HepG2 (cell line): ENCODE measurements around the gene PLCL2. TPM values are rescaled to one million over a fixed set of nuclear protein-coding genes. Genes with fewer than 3 reads are reported as not detected.

Source experiments
- ATAC-seq: fragments of 200-7000 bp; cut with Tn5 transposase; 3 replicates; pipeline ENCODE4 v1.9.1; 2020; ENCODE audit warnings: mild to moderate bottlenecking, moderate library complexity
- BruUV-seq: library from RNA; stranded (reverse); fragments of 400-500 nt; replicated peaks from 2 replicates; lab custom pipeline; 2021; lab: Mats Ljungman, UMichigan
- CTCF ChIA-PET: fragments of 300-600 bp; formaldehyde crosslinking; extraction: SDS; loops from one replicate; lab custom pipeline; 2021; ENCODE audit warnings: low total read pairs, inconsistent platforms, low intra/inter-chr PET ratio; lab: Yijun Ruan, JAX
- POLR2A ChIA-PET: fragments of 350-600 bp; sonication (Branson Sonifier 250); formaldehyde crosslinking; loops from one replicate; lab custom pipeline; 2020; ENCODE audit warnings: antibody characterized with exemption, inconsistent platforms; lab: Yijun Ruan, JAX
- DNase-seq: peaks from one replicate; pipeline ENCODE4 v3.0.0-alpha.2; 2015; ENCODE audit warnings: low spot score
- FAIRE-seq: peaks from 3 replicates; lab custom pipeline; 2011; peaks lifted over from hg19 to GRCh38; lab: Jason Lieb, UNC
- H2AFZ ChIP-seq: one replicate; pipeline ENCODE4 v1.6.1; 2011; ENCODE audit warnings: low read length, inconsistent platforms
- H3K27ac ChIP-seq: fragments of 300-600 bp; 3 replicates; pipeline ENCODE4 v1.8.0; 2011; ENCODE audit warnings: mixed run types, mild to moderate bottlenecking, mixed read lengths, low read length, inconsistent platforms; ENCODE audit not compliant: insufficient read depth; ENCODE audit errors: extremely low read length
- H3K27me3 ChIP-seq, 2 experiments: fragments of 200-600 bp in 1 of 2; 2 replicates in 1 of 2; 3 replicates in 1 of 2; pipeline versions ENCODE4 v1.6.0 to v1.8.0; 2011; ENCODE audit warnings: low read length in 2 of 2, mild to moderate bottlenecking in 2 of 2, moderate library complexity in 2 of 2, inconsistent platforms in 1 of 2; ENCODE audit not compliant: insufficient read depth in 2 of 2, control insufficient read depth in 1 of 2
- H3K36me3 ChIP-seq, 2 experiments: fragments of 200-600 bp in 1 of 2; replicated peaks in 1 of 2; 2 replicates in 1 of 2; 3 replicates in 1 of 2; pipeline versions ENCODE4 v1.5.1 to v1.8.0; 2011; ENCODE audit warnings: low read length in 2 of 2, inconsistent platforms in 1 of 2; ENCODE audit not compliant: insufficient read depth in 2 of 2, control insufficient read depth in 1 of 2
- H3K4me1 ChIP-seq: 2 replicates; pipeline ENCODE4 v1.5.1; 2012; ENCODE audit warnings: low read length, inconsistent platforms; ENCODE audit not compliant: insufficient read depth
- H3K4me2 ChIP-seq: 2 replicates; pipeline ENCODE4 v1.6.0; 2011; ENCODE audit warnings: low read depth, low read length, inconsistent platforms
- H3K4me3 ChIP-seq, 3 experiments: fragments of 200-600 bp in 1 of 3; sonication (generic), shearing (Covaris generic) in 1 of 3; replicated peaks in 1 of 3; 2 replicates each; pipeline ENCODE4 v1.5.1; 2011 to 2016; ENCODE audit warnings: low read length in 3 of 3, inconsistent platforms in 2 of 3, low read depth in 2 of 3, mild to moderate bottlenecking in 2 of 3, control low read depth in 1 of 3, mixed read lengths in 1 of 3; ENCODE audit not compliant: insufficient read depth in 1 of 3
- H3K79me2 ChIP-seq: one replicate; pipeline ENCODE4 v1.6.1; 2011; ENCODE audit warnings: low read length, inconsistent platforms; ENCODE audit not compliant: insufficient read depth
- H3K9ac ChIP-seq: 2 replicates; pipeline ENCODE4 v1.6.0; 2011; ENCODE audit warnings: mild to moderate bottlenecking, low read depth, low read length, inconsistent platforms; ENCODE audit not compliant: insufficient read depth
- H3K9me3 ChIP-seq: 2 replicates; pipeline ENCODE4 v1.5.1; 2012; ENCODE audit warnings: mild to moderate bottlenecking, low read length
- H4K20me1 ChIP-seq: 2 replicates; pipeline ENCODE4 v1.6.0; 2011; ENCODE audit warnings: inconsistent platforms, mild to moderate bottlenecking, low read length, moderate library complexity; ENCODE audit not compliant: insufficient read depth
- ELF4 ChIP-seq: sonication (generic); formaldehyde crosslinking; IDR thresholded peaks from 2 replicates; pipeline ENCODE4 v1.5.0; 2020; ENCODE audit warnings: missing genetic modification reagents, mild to moderate bottlenecking, moderate library complexity, borderline replicate concordance
- HNRNPUL1 ChIP-seq: fragments of 200-400 bp; formaldehyde crosslinking; IDR thresholded peaks from 2 replicates; pipeline ENCODE4 v1.6.1; 2017; ENCODE audit warnings: low read depth, mild to moderate bottlenecking, low read length, moderate library complexity
- IRF9 ChIP-seq: sonication (generic); formaldehyde crosslinking; IDR thresholded peaks from 2 replicates; pipeline ENCODE4 v1.8.0; 2022; ENCODE audit warnings: missing genetic modification reagents, mild to moderate bottlenecking, borderline replicate concordance
- MEF2D ChIP-seq: sonication (generic); formaldehyde crosslinking; IDR thresholded peaks from 2 replicates; pipeline ENCODE4 v1.5.1; 2020; ENCODE audit warnings: mild to moderate bottlenecking, missing genetic modification reagents
- NCOR1 ChIP-seq: fragments of 200-600 bp; sonication (generic); IDR thresholded peaks from 2 replicates; pipeline ENCODE4 v1.7.0; 2017; ENCODE audit warnings: antibody characterized with exemption, low read length, borderline replicate concordance
- SP1 ChIP-seq, 2 experiments: fragments of 450-650 bp in 1 of 2; sonication (generic) in 1 of 2; formaldehyde crosslinking in 1 of 2; IDR thresholded peaks; 2 replicates each; pipeline versions ENCODE4 v1.4.0 to v1.6.1; 2016 to 2020; ENCODE audit warnings: missing genetic modification reagents in 1 of 2
- TCF7 ChIP-seq: sonication (generic); IDR thresholded peaks from 2 replicates; pipeline ENCODE4 v1.6.1; 2016; ENCODE audit warnings: antibody characterized with exemption, low read depth
- TOPORS ChIP-seq: sonication (generic); formaldehyde crosslinking; IDR thresholded peaks from 2 replicates; pipeline ENCODE4 v1.8.0; 2023; ENCODE audit warnings: mild to moderate bottlenecking, missing genetic modification reagents
- ZNF138 ChIP-seq: sonication (generic); formaldehyde crosslinking; IDR thresholded peaks from 2 replicates; pipeline ENCODE4 v1.5.0; 2020; ENCODE audit warnings: mild to moderate bottlenecking, low read depth, missing genetic modification reagents
- ZNF180 ChIP-seq: sonication (generic); formaldehyde crosslinking; IDR thresholded peaks from 2 replicates; pipeline ENCODE4 v1.4.0; 2020; ENCODE audit warnings: low read depth, missing genetic modification reagents, borderline replicate concordance
- ZNF354B ChIP-seq: sonication (generic); formaldehyde crosslinking; IDR thresholded peaks from 2 replicates; pipeline ENCODE4 v1.8.0; 2022; ENCODE audit warnings: mild to moderate bottlenecking, missing genetic modification reagents
- ZNF362 ChIP-seq: sonication (generic); formaldehyde crosslinking; IDR thresholded peaks from 2 replicates; pipeline ENCODE4 v1.4.0; 2020; ENCODE audit warnings: missing genetic modification reagents, mild to moderate bottlenecking, borderline replicate concordance
- ZNF619 ChIP-seq: sonication (generic); formaldehyde crosslinking; IDR thresholded peaks from 2 replicates; pipeline ENCODE4 v1.4.0; 2020; ENCODE audit warnings: mild to moderate bottlenecking, missing genetic modification reagents
- ZNF746 ChIP-seq: sonication (generic); formaldehyde crosslinking; IDR thresholded peaks from 2 replicates; pipeline ENCODE4 v1.8.0; 2022; ENCODE audit warnings: mild to moderate bottlenecking, missing genetic modification reagents
- WGBS: methylation state at CpG from one replicate; pipeline ENCODE4 v1.1.6; 2017; ENCODE audit warnings: low lambda C conversion rate; 5-methylcytosine and 5-hydroxymethylcytosine counted together
- in situ Hi-C: cut with HindIII; loops from 2 replicates; pipeline ENCODE4 v1.10.0; 2017; ENCODE audit warnings: low pct_unique_long_range_greater_than_20kb; ENCODE audit not compliant: extremely low pct_ligation_motif_present
- intact Hi-C: fragments of 100-400 bp; cut with micrococcal nuclease; formaldehyde crosslinking; loops from one replicate; pipeline ENCODE4 v1.10.0; 2022; ENCODE audit not compliant: unreplicated experiment
- polyA plus RNA-seq, 8 experiments: library from polyadenylated mRNA; depleted of rRNA in 3 of 8; stranded (reverse) in 7 of 8; unstranded in 1 of 8; fragments of >200 nt; fragmentation: Illumina TruSeq in 4 of 8; extraction: Trizol in 4 of 8; gene quantifications; 2 replicates each; pipeline versions ENCODE4 v1.2.1 to v1.2.3, GENCODE V29; 2011 to 2016; ENCODE audit warnings: low read depth in 4 of 8, missing spikeins in 1 of 8, mixed read lengths in 1 of 8; ENCODE audit not compliant: insufficient read depth in 1 of 8
- total RNA-seq, 5 experiments: library from RNA; depleted of rRNA; stranded (reverse); fragments of >200 nt; fragmentation: Illumina TruSeq; extraction: Trizol; gene quantifications; 2 replicates each; pipeline ENCODE4 v1.2.3, GENCODE V29; 2016; ENCODE audit warnings: low read depth in 1 of 5

Gene PLCL2
- total and polyA plus RNA-seq, 2 of the 13 experiments (the other 11 are each of a cell fraction or from before 2014, with no cell fraction given), result not detected

DNA sequence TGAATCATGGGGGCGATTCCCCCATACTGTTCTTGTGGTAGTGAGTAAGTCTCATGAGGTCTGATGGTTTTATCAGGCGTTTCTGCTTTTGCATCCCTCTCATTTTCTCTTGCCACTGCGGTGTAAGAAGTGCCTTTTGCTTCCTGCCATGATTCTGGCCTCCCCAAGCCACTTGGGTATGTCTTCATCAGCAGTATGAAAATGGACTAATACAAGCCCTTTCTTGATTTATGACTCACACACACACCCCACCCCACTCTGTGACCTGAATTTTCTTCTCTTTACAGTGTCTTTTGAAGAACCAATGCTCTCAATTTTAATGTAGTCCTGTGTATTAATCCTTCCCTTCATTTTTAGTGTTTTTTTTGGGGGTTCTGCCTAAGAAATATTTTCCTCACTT is 244.8 kb downstream of the PLCL2 start:
- 0 out of 5 replicates have a peak, but pooled peaks cover 0 to 4% of the 10 kb centered on the region in 2 experiments for H3K27me3 ChIP-seq
- POLR2A ChIA-PET, result no interaction called here
- no peaks in the 10 kb centered on the region for H3K36me3 ChIP-seq
- BruUV-seq, result no TSS peak
- no peaks in the 10 kb centered on the region for H4K20me1 ChIP-seq
- no peak overlapping the region for H3K4me3 ChIP-seq
- no peak overlapping the region for H2AFZ ChIP-seq
- no peak for DNase-seq
- in situ Hi-C loops, result no loop called here
- no peak overlapping the region for H3K4me2 ChIP-seq
- no peak for TF ChIP-seq ZNF619 (CRISPR knock-in tag)
- TF ChIP-seq ZNF138, result no peak
- TF ChIP-seq SP1 (IDR thresholded peaks at IDR 0.05), result no peak
- TF ChIP-seq SP1 (CRISPR knock-in tag; IDR thresholded peaks at IDR 0.05), result no peak
- no peak for TF ChIP-seq IRF9
- no peak for TF ChIP-seq MEF2D
- TF ChIP-seq ZNF746, result no peak
- TF ChIP-seq ZNF180 (CRISPR knock-in tag), result no peak
- no peak for TF ChIP-seq HNRNPUL1
- TF ChIP-seq, all 625 proteins: peak for 0
- H3K79me2 ChIP-seq, result no peaks in the 10 kb centered on the region
- H3K9me3 ChIP-seq, result no peaks in the 10 kb centered on the region
- no peak overlapping the region for H3K27ac ChIP-seq
- H3K9ac ChIP-seq, result no peak overlapping the region
- intact Hi-C loops, result no loop called here
- 8% methylated on average over 3 of the region's 3 CpGs for WGBS
- no peak for ATAC-seq
- CTCF ChIA-PET, result no interaction called here
- no peaks in the 10 kb centered on the region for H3K4me1 ChIP-seq
- FAIRE-seq, result no peak

DNA sequence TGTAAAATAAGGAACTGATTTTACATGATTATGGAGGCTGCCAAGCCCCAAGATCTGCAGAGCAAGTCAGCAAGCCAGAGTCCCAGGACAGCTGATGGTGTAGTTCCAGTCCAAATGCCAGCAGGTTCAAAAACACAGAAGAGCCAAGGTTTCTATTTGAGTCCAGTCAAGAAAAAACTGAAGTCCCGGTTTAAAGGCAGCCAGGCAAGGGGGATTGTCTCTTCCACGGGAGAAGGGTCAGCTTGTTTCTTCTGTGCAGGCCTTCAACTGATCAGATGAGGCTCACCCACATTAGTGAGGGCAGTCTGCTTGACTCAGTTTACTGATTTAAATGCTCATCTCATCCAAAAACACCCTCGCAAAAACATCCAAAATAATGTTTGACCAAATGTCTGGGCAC is 246.2 kb downstream of the PLCL2 start:
- Histone ChIP-seq H3K4me3 (no peak overlapping the region), H3K27ac (no peak overlapping the region), H3K27me3 (0 out of 5 replicates have a peak, but pooled peaks cover 0 to 4% of the 10 kb centered on the region in 2 experiments), H3K79me2 (no peaks in the 10 kb centered on the region), H3K9ac (no peak overlapping the region), H3K9me3 (no peaks in the 10 kb centered on the region), H3K36me3 (no peaks in the 10 kb centered on the region), H4K20me1 (no peaks in the 10 kb centered on the region), H3K4me1 (no peaks in the 10 kb centered on the region), H2AFZ (no peak overlapping the region), H3K4me2 (no peak overlapping the region)
- DNase-seq, result no peak
- ChIA-PET POLR2A (no interaction called here), CTCF (no interaction called here)
- in situ Hi-C loops, result no loop called here
- BruUV-seq, result no TSS peak
- WGBS, result 19% methylated on average over 3 of the region's 3 CpGs
- FAIRE-seq, result no peak
- ATAC-seq, result no peak
- intact Hi-C loops, result no loop called here
- TF ChIP-seq TOPORS, result no peak
- TF ChIP-seq ELF4 (CRISPR knock-in tag), result no peak
- TF ChIP-seq TCF7, result no peak
- no peak for TF ChIP-seq ZNF354B (CRISPR knock-in tag)
- TF ChIP-seq NCOR1, result no peak
- TF ChIP-seq ZNF362 (CRISPR knock-in tag), result no peak
